ENCODE data around the gene UGT1A9.
"Not testable (repeated sequence)": the region's sequence is repeated elsewhere in the genome, so short reads cannot be mapped to it uniquely, and the experiment has no call there.

The UGT1A9 gene

DNA sequence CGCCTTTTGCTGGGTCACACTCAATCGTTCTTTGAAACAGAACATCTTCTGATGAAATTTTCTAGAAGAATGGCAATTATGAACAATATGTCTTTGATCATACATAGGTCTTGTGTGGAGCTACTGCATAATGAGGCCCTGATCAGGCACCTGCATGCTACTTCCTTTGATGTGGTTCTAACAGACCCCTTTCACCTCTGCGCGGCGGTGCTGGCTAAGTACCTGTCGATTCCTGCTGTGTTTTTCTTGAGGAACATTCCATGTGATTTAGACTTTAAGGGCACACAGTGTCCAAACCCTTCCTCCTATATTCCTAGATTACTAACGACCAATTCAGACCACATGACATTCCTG is 41.5 kb downstream of the UGT1A9 start:
- DNase-seq: no peak

DNA sequence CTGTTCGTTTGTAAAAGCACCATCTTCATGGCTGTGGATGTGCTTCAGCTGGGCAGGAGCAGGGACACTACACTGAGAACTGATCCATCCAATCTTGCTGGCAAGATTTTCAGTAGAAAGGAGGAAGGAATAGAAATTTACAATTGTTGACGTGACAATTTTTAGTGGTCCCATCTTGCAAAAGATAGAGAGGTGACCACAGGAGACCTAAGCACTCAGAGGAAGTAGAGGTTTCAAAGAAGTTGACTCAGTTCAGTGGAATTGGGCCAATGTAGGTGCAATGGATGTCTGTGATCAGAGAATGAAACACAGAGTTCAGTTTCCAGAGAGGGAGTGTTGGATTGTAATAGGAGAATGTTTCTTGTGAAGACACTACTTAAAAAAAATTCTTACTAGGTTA is 42.4 kb downstream of the UGT1A9 start:
- no peak for DNase-seq

DNA sequence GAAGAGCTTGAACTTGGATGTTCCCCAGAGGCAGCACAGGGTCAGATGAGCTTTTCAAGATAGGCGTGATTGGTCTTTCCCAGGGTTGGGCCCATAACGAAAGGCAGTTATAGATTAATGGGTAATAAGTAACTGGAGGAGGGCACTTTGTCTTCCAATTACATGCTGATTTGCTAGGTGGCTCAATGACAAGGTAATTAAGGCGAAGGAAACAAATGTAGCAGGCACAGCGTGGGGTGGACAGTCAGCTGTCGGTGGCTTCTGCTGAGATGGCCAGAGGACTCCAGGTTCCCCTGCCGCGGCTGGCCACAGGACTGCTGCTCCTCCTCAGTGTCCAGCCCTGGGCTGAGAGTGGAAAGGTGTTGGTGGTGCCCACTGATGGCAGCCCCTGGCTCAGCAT is 46.9 kb downstream of the UGT1A9 start, which contains the start of gene UGT1A4:
UGT1A4 (plus strand) TSS at position 185 of the 400 bp plus-strand sequence; CDS start at position 270, 85 bp downstream.
- no peak for DNase-seq

DNA sequence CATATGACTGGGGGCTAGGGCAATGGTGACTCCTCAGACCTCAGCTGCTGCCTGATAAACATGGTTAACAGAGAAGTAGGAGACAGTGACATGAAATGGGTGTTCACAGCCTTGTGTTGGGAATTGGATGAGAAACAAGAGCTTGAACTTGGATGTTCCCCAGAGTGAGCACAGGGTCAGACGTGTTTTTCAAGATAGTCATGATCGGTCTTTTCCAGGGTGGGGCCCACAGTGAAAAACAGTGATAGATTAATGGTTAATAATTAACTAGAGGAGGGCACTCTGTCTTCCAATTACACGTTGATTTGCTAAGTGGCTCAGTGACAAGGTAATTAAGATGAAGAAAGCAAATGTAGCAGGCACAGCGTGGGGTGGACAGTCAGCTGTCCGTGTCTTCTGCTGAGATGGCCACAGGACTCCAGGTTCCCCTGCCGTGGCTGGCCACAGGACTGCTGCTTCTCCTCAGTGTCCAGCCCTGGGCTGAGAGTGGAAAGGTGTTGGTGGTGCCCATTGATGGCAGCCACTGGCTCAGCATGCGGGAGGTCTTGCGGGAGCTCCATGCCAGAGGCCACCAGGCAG is 57.1 kb downstream of the UGT1A9 start, which contains the start of gene UGT1A3:
UGT1A3 (plus strand) TSS at position 320 of the 579 bp plus-strand sequence; CDS start at position 405, 85 bp downstream.
- DNase-seq: no peak

DNA sequence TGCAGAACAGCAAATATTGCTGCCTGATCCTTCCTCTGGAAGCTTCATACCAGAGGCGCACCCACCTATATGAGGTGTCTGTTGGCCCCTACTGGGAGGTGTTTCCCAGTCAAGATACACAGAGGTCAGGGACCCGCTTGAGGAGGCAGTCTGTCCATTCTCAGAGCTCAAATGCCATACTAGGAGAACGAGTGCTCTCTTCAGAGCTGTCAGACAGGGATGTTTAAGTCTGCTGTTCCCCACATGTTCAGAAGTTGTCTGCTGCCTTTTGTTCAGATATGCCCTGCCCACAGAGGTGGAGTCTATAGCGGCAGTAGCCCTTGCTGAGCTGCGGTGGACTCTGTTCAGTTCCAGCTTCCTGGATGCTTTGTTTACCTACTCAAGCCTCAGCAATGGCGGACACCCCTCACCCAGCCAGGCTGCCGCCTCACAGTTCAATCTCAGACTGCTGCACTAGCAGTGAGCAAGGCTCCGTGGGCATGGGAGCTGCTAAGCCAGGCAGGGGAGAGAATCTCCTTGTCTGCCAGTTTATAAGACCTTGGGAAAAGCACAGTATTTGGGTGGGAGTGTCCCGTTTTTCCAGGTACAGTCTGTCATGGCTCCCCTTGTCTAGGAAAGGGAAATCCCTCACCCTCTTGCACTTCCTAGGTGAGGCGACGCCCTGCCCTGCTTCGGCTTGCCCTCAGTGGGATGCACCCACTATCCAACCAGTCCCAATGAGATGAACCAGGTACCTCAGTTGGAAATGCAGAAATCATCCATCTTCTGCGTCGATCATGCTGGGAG is 65.4 kb downstream of the UGT1A9 start:
- not testable (repeated sequence) for DNase-seq

DNA sequence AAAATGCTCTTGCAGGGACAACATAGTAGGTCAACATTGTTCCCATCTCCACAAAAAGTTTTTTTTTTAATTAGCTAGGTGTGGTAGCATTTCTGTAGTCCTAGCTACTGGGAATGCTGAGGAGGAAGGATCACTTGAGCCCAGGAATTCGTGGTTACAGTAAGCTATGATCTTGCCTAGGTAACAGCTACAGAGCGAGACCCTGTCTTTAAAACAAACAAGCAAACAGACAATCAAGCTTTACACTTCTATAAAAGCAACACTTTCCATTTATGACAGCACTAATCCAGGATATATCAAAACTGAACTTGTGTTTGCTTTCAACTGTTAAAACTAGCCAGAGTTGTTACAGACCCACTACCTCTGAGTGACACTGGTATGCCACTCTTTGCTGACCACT is 69.2 kb downstream of the UGT1A9 start:
- DNase-seq: no peak

DNA sequence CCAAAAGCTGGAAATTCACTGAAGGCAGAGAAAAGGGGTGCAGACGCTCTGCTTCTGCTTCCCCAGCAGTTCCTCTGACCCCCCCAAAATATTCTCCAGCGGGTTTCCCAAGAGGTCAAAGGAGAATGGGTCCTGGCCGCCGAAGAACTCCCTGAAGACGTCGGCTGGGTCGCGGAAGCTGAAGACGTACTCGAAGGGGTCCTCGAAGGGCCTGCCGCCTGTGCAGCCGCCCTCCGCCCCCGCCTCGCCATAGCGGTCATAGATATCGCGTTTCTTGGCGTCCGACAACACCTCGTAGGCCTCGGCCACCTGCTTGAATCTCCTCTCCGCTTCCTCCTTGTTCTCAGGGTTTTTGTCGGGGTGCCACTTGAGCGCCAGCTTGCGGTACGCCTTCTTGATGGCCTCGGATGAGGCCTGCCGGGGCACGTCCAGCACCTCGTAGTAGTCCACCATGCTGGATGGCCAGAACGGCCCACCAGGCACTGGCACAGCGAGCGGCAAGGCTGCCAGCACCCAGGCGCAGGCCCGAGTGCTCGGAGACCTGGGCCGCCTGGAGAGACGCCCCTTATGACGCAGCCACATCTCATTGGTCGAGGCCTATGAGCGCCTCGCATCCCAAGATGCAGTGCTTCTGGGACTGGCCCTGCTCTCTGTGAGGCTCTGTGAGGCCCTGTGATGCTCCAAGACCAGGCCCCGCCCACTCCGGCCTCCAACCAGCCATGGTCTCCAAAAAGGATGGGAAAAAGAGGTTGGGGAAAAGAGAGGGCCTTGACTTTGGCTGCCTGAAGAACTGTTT is 72.0 kb downstream of the UGT1A9 start:
- DNase-seq: no peak

DNA sequence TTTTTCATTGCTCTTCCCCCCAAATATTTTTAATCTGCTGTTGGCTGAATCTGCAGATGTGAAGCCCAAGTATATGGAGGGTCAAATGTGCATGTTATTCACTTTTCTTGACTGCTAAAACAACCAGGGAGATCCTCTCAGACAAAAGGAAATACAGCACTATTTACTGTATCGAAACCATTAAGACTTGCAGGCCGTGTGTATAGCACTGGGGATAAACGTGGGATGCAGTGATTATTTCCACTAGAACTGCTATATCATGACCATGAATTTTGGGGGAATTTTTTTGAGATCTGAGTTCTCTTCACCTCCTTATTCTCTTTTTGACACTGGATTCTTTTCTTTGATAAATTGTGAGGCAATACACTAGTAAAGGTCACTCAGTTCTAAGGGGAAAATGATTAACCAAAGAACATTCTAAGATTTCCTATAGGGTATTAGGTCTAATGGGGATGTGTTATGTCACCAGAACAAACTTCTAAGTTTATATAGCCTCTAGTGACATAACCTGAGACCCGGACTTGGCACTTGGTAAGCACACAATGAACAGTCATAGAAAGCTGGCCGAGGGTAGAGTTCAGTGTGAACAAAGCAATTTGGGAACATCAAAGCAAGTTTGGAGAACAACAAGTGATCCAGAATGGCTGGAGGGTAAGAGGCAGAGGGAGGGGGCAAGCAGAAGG is 73.5 kb downstream of the UGT1A9 start:
- no peak for DNase-seq

DNA sequence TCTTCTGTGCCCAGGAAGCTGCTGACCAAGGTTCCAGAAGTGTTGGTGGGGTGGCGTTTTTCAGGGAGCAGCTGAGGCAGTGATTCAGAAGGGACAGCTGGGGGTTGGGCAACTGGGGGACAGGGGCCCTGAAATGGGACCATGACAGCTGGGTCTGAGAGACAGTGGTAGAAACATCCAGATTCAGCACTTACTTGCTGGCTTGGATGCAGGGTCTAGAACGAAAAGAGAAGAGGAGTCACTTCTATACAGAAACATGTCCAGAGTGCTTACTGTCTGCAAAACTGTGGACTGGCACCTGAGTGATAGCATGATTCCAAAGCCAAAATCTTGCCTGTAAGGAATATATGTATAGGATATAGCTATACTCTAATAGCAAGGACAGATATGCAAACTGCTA is 74.1 kb downstream of the UGT1A9 start:
- DNase-seq: not testable (repeated sequence)

DNA sequence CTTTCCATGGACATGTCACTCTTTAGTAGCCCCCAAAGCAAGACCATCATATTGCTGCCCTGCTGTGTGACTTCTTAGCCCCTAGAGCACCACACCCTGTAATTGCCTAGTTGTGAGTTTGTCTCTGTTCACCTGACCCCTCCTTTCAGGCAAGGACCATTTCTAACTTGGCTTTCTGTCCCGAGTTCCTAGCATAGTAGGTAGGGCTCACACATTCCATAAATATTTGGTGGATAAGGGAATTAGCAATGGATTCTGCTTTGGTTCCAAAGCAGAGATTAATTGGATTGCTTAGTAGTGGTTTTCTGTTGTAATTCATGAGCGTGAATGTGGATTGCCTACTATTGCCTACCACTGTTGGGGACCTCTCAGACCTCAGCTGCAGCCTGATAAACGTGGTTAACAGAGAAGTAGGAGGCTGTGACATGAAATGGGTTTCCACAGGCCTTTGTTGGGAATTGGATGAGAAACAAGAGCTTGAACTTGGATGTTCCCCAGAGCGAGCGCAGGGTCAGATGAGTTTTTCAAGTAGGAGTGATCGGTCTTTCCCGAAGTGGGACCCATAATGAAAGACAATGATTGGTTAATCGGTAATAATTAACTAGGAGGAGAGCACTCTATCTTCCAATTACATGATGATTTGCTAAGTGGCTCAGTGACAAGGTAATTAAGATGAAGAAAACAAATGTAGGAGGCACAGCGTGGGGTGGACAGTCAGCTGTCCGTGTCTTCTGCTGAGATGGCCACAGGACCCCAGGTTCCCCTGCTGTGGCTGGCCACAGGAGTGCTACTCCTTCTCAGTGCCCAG is 75.0 kb downstream of the UGT1A9 start:
- no peak for DNase-seq

DNA sequence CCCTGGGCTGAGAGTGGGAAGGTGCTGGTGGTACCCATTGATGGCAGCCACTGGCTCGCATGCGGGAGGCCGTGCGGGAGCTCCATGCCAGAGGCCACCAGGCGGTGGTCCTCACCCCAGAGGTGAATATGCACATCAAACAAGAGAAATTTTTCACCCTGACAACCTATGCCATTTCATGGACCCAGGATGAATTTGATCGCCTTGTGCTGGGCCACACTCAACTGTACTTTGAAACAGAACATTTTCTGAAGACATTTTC is 75.5 kb downstream of the UGT1A9 start:
- DNase-seq: no peak

DNA sequence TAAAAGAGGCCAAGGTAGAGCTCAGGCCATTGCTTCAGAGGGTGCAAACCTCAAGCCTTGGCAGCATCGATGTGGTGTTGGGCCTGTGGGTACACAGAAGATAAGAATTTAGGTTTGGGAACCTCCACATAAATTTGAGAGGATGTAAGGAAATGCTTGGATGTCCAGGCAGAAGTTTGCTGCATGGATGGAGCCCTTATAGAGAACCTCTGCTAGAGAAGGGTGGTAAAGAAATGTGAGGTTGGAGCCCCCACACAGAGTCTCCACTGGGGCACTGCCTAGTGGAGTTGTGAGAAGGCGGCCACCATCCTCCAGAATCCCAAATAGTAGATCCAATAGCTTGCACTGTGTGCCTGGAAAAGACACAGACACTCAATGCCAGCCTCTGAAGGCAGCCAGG is 79.0 kb downstream of the UGT1A9 start:
- not testable (repeated sequence) for DNase-seq

DNA sequence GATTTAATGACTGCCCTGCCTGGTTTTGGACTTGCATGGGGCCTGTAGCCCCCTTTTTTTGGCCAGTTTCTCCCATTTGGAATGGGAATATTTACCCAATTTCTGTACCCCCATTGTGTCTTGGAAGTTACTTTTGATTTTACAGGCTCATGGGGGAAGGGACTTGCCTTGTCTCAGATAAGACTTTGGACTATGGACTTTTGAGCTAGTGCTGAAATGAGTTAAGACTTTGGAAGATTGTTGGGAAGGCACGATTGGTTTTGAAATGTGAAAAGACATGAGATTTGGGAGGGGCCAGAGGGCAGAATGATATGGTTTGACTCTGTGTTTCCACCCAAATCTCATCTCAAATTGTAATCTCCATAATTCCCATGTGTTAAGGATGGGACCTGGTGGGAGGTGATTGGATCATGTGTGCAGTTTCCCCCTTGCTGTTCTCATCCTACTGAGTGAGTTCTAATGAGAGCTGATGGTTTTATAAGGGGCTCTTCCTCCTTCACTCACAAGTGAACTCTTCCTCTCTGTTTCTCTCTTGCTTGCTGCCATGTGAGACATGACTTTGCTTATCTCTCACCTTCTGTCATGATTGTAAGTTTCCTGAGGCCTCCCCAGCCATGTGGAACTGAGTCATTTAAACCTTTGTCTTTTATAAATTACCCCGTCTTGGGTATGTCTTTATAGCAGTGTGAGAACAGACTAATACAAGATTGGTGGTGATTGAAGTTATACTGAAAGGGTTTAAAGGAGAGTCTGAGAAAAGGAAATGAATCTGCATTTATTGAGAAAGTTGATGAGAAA is 79.7 kb downstream of the UGT1A9 start:
- not testable (repeated sequence) for DNase-seq

DNA sequence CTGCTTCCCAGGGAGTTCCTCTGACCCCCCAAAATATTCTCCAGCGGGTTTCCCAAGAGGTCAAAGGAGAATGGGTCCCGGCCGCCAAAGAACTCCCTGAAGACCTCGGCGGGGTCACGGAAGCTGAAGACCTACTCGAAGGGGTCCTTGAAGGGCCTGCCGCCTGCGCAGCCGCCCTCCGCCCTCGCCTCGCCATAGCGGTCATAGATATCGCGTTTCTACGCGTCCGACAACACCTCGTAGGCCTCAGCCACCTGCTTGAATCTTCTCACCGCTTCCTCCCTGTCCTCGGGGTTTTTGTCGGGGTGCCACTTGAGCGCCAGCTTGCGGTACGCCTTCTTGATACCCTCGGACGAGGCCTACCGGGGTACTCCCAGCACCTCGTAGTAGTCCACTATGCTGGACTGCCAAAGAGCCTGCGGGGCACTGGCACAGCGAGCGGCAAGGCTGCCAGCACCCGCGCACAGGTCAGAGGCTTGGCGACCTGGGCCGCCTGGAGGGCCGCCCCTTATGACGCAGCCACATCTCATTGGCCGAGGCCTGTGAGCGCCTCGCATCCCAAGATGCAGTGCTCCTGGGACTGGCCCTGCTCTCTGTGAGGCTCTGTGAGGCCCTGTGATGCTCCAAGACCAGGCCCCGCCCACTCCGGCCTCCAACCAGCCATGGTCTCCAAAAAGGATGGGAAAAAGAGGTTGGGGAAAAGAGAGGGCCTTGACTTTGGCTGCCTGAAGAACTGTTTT is 83.3 kb downstream of the UGT1A9 start:
- no peak for DNase-seq

DNA sequence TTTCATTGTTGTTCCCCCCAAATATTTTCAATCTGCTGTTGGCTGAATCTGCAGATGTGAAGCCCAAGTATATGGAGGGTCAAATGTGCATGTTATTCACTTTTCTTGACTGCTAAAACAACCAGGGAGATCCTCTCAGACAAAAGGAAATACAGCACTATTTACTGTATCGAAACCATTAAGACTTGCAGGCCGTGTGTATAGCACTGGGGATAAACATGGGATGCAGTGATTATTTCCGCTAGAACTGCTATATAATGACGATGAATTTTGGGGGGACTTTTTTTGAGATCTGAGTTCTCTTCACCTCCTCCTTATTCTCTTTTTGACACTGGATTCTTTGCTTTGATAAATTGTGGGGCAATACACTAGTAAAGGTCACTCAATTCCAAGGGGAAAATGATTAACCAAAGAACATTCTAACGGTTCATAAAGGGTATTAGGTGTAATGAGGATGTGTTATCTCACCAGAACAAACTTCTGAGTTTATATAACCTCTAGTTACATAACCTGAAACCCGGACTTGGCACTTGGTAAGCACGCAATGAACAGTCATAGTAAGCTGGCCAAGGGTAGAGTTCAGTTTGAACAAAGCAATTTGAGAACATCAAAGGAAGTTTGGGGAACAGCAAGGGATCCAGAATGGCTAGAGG is 84.9 kb downstream of the UGT1A9 start:
- no peak for DNase-seq

DNA sequence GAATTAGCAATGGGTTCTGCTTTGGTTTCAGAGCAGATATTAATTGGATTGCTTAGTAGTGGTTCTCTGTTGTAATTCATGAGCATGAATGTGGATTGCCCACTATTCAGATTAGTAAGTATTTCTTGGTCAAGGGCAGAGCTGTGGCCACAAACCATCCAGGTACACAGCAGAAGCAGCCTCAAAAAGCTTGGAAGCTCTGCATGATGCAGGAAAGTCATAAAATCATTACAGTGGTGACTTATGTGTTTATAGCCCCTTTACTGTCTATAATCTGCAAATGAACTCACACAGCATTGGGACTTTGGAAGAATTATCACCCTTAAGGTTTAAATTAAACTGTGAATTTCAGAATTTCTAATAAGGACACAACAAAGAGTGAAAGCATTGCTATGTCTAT is 86.4 kb downstream of the UGT1A9 start:
- DNase-seq: no peak

DNA sequence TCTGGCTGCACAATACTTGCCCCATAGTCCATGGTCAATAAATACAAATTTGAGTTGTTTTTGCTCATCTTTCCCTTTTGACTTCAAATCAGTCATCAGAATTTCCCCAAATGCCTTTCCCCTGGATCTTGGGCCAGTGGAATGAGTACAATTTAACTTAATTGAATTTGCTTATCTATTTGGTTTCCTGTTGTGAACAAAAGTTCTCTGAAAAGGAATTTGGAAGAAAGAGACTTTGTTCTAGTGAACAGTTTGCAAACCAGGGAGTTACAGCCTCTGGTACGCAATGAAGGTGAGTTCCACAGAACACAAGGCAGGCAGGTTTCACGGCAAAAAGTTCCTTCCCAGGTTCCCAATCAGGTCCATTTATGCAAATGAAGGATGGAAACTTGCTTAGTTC is 87.2 kb downstream of the UGT1A9 start:
- no peak for DNase-seq

DNA sequence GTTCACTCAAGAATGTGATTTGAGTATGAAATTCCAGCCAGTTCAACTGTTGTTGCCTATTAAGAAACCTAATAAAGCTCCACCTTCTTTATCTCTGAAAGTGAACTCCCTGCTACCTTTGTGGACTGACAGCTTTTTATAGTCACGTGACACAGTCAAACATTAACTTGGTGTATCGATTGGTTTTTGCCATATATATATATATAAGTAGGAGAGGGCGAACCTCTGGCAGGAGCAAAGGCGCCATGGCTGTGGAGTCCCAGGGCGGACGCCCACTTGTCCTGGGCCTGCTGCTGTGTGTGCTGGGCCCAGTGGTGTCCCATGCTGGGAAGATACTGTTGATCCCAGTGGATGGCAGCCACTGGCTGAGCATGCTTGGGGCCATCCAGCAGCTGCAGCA is 88.3 kb downstream of the UGT1A9 start, which contains the start of gene UGT1A1:
UGT1A1 (plus strand) TSS at position 228 of the 400 bp plus-strand sequence; CDS start at position 246, 18 bp downstream.
- no peak for DNase-seq

DNA sequence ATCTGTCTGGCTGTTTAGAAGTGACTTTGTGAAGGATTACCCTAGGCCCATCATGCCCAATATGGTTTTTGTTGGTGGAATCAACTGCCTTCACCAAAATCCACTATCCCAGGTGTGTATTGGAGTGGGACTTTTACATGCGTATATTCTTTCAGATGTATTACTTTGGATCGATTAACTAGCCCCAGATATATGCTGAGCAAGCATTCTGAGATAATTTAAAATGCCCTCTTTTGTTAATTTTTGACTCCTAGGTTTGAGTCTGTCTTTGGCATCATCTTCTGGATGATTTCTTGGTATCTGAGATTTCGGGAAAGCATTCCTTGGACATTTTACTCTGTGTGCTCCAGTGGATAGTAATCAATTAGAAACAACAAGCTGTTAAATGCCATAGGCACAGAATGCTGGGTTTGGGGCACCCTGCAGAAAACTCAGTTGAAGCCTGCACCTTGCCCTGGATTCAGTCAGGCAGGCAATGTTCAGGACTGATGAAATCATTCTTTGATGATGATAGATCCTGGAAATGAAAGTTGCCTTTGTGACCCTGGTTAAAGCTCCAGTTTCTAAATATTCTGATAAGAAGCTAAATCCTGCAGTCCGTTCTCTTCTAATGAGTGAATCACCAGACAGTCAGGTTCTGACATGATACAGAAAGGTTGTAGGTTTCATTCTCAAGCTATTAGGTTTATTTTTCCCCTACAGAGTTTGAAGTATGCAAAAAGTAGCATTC is 89.5 kb downstream of the UGT1A9 start:
- DNase-seq: no peak

DNA sequence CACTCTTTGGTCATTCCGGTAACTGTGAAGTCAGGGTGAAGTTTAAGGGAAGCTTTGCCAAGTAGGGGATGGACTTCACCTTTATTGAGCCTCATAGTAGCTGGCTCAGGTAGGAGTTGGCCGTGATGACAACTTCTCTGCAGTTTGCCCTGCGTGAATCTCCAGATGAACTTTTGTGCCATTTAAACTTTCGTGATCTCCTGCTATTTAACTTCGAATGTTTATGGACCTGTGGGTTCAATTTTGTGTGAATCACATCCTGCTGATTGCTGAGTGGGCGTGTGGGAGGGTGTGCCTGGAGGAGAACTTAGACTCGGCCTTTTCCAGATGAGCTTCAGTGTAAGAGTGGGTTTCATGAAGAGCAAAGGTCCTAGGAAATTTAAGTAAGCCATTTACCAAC is 92.6 kb downstream of the UGT1A9 start:
- DNase-seq: no peak
